GM18870 (cell line): Measurements from ENCODE around the gene PRDM2.

Source experiments
- ATAC-seq: cut with Tn5 transposase; IDR thresholded peaks from one replicate; pipeline ENCODE4 v1.9.1; 2021; ENCODE audit warnings: moderate library complexity; ENCODE audit not compliant: unreplicated experiment

Gene PRDM2

DNA sequence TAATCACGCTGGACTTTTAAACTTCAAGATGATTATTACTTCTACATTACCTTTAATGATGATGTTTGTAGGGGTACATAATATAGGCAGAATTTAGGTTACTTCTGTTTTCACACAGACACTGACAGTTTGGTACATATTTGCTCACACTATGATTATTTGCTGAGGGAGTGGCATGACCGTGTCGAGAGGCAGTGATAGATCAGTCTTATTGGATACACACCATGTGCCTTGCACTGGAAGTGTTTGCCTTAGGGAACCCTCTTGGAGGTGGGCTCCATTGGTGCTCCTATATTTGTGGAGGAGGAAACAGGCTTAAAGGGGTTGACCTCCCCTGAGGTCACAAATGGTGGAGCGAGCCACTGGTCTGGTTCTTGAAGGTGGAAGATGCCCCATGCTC lies 132.1 kb downstream of the PRDM2 start:
- no peak for ATAC-seq

DNA sequence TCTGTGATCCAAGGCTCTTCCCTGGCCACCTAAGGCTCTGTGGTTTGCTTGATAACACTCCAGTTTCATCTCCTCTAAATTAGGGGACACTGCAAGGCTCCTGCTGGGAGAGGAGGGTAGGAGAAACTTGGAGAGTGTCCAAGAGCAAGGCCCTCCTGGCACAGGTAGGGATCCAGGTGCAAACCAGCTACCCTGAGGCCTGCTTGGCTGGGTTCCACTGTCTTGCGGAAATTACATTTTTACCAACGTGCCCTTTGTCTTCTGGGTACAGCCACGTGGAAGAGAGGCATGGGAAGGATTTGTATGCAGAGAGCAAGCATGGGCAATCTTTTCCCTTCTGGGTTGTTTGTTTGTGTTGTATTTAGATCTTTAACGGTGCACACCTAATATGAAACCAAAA lies 132.5 kb downstream of the PRDM2 start:
- no peak for ATAC-seq

DNA sequence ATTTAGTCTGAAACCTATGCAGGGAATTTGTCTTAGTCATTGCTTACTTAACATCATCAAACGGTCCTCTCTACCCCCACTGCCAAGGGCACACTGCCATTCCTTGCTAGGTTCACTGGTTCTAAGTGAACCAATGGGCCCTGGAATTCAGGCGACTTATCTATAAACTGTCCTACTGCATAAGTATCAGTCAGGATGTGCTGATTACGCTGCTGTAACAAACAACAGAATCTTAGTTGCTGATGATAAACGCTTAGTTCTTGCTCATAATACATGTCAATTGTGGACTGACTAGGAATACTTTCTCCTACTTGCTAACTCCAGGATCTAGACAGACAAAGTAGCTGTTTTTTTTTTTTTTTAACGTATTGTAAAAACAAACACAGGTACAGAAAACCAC lies 136.1 kb downstream of the PRDM2 start:
- ATAC-seq: no peak

DNA sequence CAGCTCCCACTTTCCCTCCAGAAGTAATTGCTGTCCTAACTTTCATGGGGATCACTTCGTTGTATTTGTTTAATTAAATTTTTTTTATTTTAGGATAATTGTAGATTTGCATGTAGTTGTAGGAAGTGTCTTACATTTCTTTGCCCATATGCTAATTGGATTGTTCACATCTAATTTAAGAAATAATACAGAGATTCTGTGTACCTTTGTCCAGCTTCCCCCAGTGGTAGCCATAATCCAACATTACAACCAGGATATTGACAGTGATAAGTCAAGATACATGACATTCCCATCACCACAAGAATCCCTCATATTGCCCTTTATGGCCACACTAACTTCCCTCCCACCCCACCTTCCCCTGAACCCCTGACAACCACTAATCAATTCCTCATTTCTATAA lies 136.6 kb downstream of the PRDM2 start:
- ATAC-seq: no peak

- ATAC-seq: no peak
Observed at GRCh38 chr1:13838236-13838635, 138.2 kb downstream of the PRDM2 start.

GRCh38 chr1:13842497-13842896 lies 142.5 kb downstream of the PRDM2 start:
- no peak for ATAC-seq

DNA sequence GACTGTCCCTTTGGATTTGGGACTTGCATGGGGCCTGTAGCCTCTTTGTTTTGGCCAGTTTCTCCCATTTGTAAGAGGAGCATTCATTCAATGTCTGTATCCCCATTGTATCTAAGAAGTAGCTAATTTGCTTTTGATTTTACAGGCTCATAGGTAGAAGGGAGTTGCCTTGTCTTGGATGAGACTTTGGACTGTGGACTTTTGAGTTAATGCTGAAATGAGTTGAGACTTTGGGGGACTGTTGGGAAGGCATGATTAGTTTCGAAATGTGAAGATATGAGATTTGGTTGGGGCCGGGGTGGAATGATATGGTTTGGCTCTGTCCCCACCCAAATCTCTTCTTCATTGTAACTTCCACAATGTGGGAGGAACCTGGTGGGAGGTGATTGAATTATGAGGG lies 151.7 kb downstream of the PRDM2 start:
- no peak for ATAC-seq

DNA sequence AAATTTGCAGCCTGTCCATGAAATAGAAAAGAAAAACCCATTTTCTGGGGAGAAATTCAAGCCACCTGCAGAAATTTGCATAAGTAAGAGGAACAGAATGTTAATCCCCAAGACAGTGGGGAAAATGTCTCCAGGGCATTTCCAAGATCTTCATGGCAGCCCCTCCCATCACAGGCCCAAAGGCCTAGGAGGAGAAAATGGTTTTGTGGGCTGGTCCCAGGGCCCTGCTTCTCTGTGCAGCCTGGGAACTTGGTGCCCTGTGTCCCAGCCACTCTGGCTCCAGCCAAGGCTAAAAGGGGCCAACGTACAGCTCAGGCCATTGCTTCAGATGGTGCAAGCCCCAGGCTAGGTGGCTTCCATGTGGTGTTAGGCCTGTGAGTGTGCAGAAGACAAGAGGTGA lies 155.6 kb downstream of the PRDM2 start:
- ATAC-seq: no peak

DNA sequence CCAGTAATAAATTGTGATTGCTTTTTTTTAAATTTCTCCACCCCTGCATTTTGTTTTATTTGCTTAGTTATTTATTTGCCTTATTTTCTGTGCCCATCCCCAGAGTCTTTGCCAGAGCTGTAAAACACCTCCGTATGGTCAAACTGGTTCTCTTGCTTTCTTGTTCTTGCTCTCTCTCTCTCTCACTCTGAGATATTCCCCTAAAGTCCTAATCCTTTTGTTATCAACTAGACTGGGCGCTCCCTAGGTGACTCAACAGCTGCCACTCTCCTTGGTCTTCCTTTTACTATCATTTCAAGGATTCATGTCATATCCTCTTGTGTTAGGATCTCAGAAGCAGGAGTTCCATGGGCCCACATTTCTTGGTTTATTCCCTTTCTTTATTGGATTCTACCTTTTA lies 160.0 kb downstream of the PRDM2 start:
- ATAC-seq: no peak

DNA sequence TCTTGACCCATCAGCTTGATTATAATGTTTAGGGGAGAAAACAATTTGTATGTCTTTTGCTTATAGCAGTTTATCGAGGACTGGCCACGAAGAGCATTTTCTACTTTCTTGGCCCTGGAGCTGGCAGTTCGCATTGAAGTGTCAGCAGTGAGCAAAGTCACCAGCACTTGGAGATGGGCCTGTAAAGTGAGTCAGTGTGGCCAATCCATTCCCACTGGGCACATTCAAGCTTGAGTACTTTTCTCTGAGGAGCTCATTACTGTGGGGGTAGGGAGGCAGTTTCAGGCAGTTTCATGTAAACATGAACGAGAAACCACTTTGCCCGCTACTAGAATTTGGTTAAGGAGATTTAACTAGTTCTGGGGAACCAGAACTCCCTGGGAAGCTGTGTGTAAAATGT lies 164.8 kb downstream of the PRDM2 start:
- no peak for ATAC-seq

DNA sequence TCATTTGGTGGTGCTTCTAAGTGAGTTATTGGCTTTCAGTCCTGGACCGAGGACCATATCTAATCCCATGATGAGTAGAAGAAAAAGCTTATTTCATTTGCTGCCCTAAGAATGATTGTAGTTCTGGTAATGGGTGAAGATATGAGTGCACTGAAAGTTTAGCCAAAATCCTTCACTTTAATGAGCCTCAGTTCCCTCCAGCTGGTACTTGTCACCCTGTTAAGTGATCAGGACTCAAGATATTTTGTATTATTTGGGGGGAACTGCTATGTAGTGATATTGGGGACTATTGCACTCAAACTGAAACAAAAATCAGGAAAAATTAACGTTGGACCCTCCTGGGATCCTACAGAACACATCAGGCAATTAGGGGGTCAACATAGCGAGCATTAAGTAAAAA lies 165.9 kb downstream of the PRDM2 start:
- ATAC-seq: no peak

- no peak for ATAC-seq
Observed at GRCh38 chr1:13867603-13868002, 167.6 kb downstream of the PRDM2 start.

DNA sequence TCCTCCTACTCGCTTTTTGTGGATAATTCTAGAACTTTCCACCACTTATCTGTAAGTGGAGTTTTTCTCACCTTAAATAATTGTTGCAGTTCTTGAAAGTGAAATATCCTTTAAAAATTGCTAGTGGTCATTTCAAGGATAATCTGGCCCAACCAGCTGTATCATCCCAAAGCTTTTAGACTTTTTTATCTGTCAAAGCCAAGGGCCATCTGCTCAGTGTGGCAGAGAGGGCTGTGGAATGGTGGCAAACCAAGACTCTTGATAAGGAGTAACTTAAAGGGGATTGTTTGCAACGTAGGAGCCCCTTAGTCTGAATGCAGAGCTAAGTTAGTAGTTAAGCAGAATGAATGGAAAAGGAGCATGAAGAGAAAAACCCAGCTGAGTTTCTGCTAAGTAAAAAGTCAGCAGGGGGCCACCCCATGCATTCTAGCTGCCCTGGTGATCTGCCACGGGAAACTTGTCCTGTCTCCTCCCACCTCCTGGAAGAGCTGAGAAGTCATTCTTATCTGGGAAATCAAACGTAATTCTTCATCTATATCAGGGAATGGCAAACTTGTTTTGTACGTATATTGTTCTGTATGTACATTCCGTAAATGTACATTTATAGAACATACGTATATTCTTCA lies 169.3 kb downstream of the PRDM2 start:
- ATAC-seq: no peak

- ATAC-seq: no peak
Observed at GRCh38 chr1:13871413-13871812, 171.4 kb downstream of the PRDM2 start.

- no peak for ATAC-seq
Observed at GRCh38 chr1:13871886-13872285, 171.9 kb downstream of the PRDM2 start.

GRCh38 chr1:13873032-13873431 lies 173.0 kb downstream of the PRDM2 start:
- no peak for ATAC-seq
